Right kidney (tissue), 1 donor: ENCODE results near the gene RASSF8.
"Not testable (repeated sequence)": the region's sequence is repeated elsewhere in the genome, so short reads cannot be mapped to it uniquely, and the experiment has no call there.

Experiments
- DNase-seq: peaks from one replicate; pipeline ENCODE4 v3.0.0-alpha.2; 2016

Gene RASSF8

DNA sequence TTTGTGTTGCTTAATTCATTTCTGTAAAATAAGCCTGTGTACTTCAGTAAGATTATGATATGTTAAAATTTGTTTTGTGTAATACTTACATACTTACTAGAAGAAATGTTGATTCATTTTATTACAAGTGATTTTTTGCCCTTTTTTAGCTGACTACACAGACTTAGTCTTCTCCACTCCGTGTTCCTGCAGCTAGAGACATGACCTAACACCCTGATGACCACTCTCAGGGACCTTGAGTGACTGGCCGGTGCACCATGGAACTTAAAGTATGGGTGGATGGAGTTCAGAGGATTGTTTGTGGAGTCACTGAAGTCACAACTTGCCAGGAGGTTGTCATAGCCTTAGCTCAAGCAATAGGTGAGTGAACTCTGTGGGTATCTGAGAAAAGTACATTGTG is 96.6 kb downstream of the RASSF8 start:
- DNase-seq = no peak

DNA sequence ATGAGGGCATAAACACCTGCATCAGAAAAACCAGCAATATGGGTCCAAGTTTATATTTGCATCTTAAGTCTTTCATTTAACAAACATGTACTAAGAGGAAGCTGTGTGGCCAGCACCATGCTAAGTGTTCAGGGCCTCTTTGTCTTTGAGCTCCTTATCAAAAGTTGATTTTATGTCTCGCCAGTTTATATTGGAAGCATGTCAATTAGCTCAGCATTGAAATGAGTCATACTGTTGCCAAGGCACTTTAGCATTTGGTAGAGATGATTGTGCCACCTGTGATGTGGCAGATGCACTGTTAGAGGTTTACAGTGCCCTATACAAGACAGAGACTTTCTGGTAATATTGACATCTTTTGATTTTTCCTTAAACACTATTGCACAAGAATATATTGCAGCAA is 97.9 kb downstream of the RASSF8 start:
- DNase-seq = no peak

DNA sequence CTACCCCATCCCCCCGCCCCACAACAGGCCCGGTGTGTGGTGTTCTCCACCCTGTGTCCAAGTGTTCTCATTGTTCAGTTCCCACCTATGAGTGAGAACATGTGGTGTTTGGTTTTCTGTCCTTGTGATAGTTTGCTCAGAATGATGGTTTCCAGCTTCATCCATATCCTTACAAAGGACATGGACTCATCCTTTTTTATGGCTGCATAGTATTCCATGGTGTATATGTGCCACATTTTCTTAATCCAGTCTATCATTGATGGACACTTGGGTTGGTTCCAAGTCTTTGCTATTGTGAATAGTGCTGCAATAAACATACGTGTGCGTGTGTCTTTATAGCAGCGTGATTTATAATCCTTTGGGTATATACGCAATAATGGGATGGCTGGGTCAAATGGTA is 98.8 kb downstream of the RASSF8 start:
- DNase-seq = not testable (repeated sequence)

GRCh38 chr12:26058308-26058707 is 99.8 kb downstream of the RASSF8 start:
- no peak for DNase-seq

DNA sequence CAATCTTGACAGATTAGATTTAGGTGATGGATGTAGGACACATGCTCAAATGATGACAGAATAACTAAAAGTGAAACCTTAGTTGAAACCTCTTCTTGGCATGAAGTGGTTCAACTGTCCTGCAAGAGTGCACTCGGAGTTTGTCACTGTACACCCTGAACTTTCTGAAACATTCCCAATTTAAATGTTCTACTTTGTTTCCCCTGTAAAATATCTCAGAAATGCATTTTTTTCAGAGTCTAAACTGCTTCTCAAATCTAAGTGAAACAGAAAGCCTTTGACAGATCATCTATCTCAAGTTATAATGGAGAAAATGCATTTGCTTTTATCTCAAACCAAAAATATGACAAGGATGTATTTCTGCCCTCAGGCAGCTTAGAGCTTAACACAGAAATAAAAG is 100.3 kb downstream of the RASSF8 start:
- no peak for DNase-seq

DNA sequence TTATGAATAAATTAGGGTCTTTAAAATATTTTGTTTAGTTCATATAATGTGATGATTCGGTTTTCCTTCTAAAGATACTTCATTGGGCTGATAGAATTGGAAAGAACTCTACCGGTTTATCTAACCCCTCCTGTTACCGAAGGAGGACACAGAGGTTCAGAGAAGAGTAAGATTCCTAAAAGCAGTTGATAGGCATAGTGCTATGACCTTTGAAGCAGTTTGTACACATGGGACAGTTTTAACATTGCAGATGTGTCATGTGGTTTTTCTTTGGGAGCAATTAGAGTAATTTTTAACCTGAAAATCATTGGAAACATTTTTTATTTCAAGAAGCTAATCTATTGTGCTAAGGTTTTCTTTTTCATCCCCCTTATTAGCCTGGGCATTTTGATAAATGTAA is 103.5 kb downstream of the RASSF8 start:
- no peak for DNase-seq

DNA sequence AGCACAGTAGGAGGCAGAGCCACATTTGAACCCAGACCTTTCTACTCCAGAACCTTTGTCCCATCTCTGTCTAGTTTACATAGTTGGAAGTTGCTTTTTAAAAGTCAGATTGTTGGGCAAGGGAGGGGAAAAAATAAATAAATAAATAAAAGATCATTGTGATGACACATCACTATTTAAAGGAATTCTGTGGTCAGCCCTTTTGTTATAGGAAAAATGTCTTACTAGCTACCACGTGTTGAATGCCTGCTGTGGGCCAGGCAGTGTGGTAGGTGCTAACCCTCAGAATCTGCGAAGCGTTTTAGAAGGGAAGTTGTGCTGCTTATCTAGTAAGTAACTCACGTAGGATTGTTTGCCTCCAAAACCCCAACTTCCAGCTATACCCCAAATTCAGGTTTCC is 104.1 kb downstream of the RASSF8 start:
- no peak for DNase-seq

DNA sequence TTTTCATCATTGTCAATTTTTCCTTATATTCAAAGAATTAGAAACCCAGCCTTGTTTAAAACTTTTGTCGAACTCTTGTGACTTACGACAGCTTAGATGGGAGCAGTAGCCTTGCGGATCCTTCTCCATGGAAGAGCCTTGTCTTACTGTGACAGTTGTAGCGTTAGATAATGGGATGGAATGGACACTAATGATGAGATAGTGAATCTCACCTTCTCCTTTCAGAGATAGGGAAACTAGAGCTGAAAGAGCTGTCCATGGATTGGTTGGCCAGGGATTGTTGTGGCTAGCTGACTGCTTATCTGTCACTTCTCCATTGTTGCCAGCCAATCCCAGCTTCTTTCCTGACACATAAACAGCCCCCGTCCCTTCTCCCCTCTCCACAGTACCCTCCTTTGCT is 107.0 kb downstream of the RASSF8 start:
- no peak for DNase-seq

DNA sequence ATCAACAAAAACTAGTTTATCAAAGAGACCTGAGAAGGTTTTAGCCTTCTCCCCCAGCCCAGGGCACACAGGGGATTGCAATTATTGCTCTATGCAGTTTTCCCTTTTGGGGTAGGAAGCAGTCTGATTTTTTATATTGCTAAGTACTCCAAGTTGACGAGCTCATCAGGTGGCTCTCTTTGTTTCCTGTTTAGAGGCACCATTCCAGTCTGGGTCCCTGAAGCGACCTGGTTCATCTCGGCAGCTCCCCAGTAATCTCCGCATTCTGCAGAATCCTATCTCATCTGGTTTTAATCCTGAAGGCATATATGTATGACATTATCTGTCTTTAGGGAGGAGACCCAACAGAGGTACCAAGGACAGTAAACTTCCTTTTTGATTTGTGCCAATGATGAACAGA is 110.0 kb downstream of the RASSF8 start:
- no peak for DNase-seq

DNA sequence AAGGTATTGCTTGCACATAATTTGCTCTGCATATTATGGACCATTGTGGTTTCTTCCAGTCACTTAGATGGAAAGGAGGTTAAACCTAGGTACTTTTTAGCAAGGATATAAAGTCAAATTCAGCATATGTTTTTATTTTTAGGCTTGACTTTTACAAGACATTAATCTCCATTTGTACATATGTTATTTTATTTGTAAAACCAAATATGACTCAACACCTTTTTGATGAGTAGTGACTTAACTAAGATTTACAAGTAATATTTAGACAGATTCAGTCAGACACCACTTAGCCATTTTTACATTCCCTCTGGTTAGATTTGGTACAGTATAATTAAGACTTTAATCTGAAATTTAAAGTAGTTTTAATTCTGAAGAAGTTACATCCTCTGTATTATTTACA is 111.3 kb downstream of the RASSF8 start:
- no peak for DNase-seq

- no peak for DNase-seq
These were observed 119.6 kb downstream of the RASSF8 start for GRCh38 chr12:26077915-26078702.

DNA sequence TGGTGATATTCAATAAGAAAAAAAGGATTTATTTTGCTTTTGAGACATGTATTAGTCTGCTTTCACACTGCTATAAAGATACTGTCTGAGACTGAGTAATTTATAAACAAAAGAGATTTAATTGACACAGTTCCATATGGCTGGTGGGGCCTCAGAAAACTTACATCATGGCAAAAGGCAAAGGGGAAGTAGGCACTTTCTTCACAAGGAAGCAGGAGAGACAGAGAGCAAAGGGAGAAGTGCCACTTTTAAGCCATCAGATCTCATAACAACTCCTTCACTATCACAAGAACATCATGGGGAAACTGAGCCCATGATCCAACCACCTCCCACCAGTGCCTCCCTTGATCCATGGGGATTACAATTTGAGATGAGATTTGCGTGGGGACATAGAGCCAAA is 122.4 kb downstream of the RASSF8 start:
- DNase-seq = no peak

DNA sequence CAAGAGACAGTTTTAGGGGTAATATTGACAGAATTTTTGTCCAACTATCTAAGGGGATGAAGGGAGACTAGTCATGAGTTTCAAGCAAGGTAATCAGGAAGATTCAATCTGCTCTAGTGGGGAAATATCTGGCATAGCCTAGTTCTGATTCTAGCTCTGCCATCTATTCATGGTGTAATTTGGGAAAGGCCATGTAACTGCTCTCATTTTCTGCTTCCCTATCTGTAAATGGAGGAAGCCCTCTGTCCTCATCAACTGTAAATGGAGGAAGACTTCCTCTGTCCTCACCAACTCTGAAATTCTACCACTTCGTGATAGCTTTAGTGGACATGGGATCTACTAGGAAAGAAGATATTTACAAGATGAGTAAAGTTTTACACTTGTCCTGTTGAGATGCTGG is 128.5 kb downstream of the RASSF8 start:
- no peak for DNase-seq

GRCh38 chr12:26088998-26089397 is 130.5 kb downstream of the RASSF8 start:
- DNase-seq = no peak

- no peak for DNase-seq
These were observed 132.5 kb downstream of the RASSF8 start for GRCh38 chr12:26090836-26091510.

GRCh38 chr12:26091822-26092221 is 133.3 kb downstream of the RASSF8 start:
- no peak for DNase-seq

GRCh38 chr12:26092346-26093105 is 134.0 kb downstream of the RASSF8 start:
- no peak for DNase-seq

DNA sequence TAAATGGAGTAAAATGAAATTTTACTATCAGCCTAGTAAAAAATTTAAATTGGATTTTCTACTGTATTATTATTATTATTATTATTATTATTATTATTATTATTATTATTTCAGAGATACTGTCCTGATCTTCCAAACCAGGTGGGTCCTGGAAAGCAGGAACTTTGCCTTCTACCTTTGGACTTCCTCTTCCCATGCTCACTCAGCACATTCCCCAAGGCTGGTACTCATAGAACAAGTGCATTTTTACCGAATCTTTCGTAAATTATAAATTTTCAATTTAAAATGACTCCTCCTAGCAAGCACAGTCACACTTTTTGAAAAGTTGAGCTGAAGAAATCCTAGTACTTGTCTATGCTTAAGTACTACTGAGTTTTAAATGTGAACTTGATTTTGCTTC is 136.7 kb downstream of the RASSF8 start:
- DNase-seq = no peak

- no peak for DNase-seq
These were observed 137.6 kb downstream of the RASSF8 start for GRCh38 chr12:26096036-26096435.

DNA sequence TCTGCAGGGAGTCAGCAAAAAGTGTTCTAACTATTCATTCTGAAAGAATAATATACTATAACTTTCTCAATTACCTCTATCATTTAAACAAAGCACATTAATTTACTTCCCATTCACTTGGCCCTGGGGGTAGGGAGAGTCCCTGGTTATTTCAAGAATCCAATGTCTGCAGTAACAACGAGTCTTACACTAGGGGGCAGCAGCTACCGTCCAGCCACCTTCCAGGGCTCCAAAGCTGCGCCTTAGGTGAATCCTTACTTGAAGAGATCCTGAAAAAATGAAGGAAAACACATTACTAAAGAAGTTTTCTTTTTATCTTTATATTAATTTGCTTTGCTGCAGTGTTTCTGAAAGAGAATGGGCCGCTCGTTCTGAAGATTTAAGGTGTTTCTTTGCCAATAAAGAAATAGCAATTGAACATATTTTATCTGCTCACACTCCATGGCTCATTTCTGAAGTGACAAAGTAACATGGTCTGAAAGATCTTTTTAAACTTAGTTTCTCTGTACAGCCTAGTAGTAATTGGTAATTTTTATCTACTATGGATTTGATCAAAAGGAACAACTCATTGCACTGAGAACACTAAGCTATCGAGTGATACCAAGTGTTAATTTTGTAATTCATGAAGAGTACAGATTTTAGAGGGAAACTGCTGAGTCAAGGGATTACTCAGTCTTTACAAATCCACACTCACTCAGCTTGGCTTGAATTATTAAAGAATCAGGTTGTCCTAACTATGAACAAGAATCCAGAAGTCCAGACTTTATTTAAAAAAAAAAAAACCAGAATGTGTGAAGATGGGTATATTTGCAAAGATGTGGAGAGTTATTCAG is 138.8 kb downstream of the RASSF8 start:
- DNase-seq = no peak

GRCh38 chr12:26100666-26101349 is 142.3 kb downstream of the RASSF8 start:
- no peak for DNase-seq

GRCh38 chr12:26101350-26101734 is 142.9 kb downstream of the RASSF8 start:
- DNase-seq = no peak
